Measurements from ENCODE around the gene GFPT1.

DNA sequence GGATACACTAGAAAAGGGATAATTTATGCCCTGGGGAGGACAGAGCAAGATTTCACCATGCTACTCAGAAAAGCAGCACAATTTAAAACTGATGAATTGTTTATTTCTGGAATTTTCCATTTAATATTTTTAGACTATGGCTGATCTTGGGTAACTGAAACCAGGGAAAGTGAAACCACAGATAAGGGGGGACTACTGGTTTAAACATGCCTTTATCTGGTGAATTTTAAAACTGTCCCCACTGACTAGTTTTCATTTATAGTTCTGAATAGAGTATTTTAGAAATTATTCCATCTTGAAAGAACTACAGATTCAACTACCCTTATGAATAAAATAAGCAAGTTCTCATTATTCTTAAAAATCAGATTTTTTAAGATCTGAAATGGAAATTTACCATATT is 35.2 kb upstream of the GFPT1 start:
- TF ChIP-seq, protein P1, sequence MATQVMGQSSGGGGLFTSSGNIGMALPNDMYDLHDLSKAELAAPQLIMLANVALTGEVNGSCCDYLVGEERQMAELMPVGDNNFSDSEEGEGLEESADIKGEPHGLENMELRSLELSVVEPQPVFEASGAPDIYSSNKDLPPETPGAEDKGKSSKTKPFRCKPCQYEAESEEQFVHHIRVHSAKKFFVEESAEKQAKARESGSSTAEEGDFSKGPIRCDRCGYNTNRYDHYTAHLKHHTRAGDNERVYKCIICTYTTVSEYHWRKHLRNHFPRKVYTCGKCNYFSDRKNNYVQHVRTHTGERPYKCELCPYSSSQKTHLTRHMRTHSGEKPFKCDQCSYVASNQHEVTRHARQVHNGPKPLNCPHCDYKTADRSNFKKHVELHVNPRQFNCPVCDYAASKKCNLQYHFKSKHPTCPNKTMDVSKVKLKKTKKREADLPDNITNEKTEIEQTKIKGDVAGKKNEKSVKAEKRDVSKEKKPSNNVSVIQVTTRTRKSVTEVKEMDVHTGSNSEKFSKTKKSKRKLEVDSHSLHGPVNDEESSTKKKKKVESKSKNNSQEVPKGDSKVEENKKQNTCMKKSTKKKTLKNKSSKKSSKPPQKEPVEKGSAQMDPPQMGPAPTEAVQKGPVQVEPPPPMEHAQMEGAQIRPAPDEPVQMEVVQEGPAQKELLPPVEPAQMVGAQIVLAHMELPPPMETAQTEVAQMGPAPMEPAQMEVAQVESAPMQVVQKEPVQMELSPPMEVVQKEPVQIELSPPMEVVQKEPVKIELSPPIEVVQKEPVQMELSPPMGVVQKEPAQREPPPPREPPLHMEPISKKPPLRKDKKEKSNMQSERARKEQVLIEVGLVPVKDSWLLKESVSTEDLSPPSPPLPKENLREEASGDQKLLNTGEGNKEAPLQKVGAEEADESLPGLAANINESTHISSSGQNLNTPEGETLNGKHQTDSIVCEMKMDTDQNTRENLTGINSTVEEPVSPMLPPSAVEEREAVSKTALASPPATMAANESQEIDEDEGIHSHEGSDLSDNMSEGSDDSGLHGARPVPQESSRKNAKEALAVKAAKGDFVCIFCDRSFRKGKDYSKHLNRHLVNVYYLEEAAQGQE (IDR thresholded peaks at IDR 0.05; ENCODE audit: unreplicated experiment), result no peak
- TF ChIP-seq CTCF (conservative IDR thresholded peaks at IDR 0.05; ENCODE audit: low read depth in 2 of 2) (no peak), EZH2phosphoT487 (IDR thresholded peaks at IDR 0.05; ENCODE audit: unreplicated experiment) (no peak), CREB1 (CRISPR knock-in tag; IDR thresholded peaks at IDR 0.05; ENCODE audit: low read depth) (no peak), POLR2AphosphoS5 (IDR thresholded peaks at IDR 0.05; ENCODE audit: low read depth) (no peak), EZH2 (IDR thresholded peaks at IDR 0.05; ENCODE audit: low read depth, unreplicated experiment) (no peak), ZNF114 (CRISPR knock-in tag; IDR thresholded peaks at IDR 0.05) (no peak), ZNF331 (CRISPR knock-in tag; IDR thresholded peaks at IDR 0.05; ENCODE audit: low read depth) (no peak)

Measured in GM23338 (cell line).